ENCODE data around the gene NPBWR2. TPM values are rescaled to one million over a fixed set of nuclear protein-coding genes. Genes with fewer than 3 reads are reported as not detected.

The NPBWR2 gene
- total RNA-seq, 1 donor from 2014 or later, result not detected

GRCh38 chr20:64148581-64148980, 41.2 kb upstream of the NPBWR2 start:
- Mint-ChIP-seq H3K36me3 (ENCODE audit: unreplicated experiment) (peaks cover 7% of the 10 kb centered on the region), H3K27ac (ENCODE audit: unreplicated experiment) (no peak overlapping the region), H3K4me3 (ENCODE audit: unreplicated experiment) (no peak overlapping the region), H3K9me3 (ENCODE audit: unreplicated experiment) (peaks cover 26% of the 10 kb centered on the region), H3K27me3 (ENCODE audit: unreplicated experiment) (peaks cover 10% of the 10 kb centered on the region), H3K4me1 (ENCODE audit: low read depth, unreplicated experiment) (peaks cover 22% of the 10 kb centered on the region)
- peak; percentile 1 for DNase-seq
- TF ChIP-seq CTCF (IDR thresholded peaks at IDR 0.05; ENCODE audit: partially characterized antibody, unreplicated experiment), result no peak

GRCh38 chr20:64146936-64147477, 39.6 kb upstream of the NPBWR2 start:
- H3K9me3 Mint-ChIP-seq (ENCODE audit: unreplicated experiment), result peaks cover 27% of the 10 kb centered on the region
- peak; percentile 10 for DNase-seq
- peaks cover 9% of the 10 kb centered on the region for H3K27me3 Mint-ChIP-seq (ENCODE audit: unreplicated experiment)
- peak overlapping the region; percentile 79 for H3K27ac Mint-ChIP-seq (ENCODE audit: unreplicated experiment)
- H3K4me1 Mint-ChIP-seq (ENCODE audit: low read depth, unreplicated experiment), result peaks cover 22% of the 10 kb centered on the region
- no peak for TF ChIP-seq CTCF (IDR thresholded peaks at IDR 0.05; ENCODE audit: partially characterized antibody, unreplicated experiment)
- peaks cover 7% of the 10 kb centered on the region for H3K36me3 Mint-ChIP-seq (ENCODE audit: unreplicated experiment)
- peak overlapping the region; percentile 25 for H3K4me3 Mint-ChIP-seq (ENCODE audit: unreplicated experiment)

GRCh38 chr20:64146301-64146935, 39.1 kb upstream of the NPBWR2 start:
- Mint-ChIP-seq H3K4me1 (ENCODE audit: low read depth, unreplicated experiment) (peaks cover 20% of the 10 kb centered on the region), H3K36me3 (ENCODE audit: unreplicated experiment) (peaks cover 7% of the 10 kb centered on the region), H3K27ac (ENCODE audit: unreplicated experiment) (peak overlapping the region; percentile 83), H3K9me3 (ENCODE audit: unreplicated experiment) (peaks cover 27% of the 10 kb centered on the region), H3K4me3 (ENCODE audit: unreplicated experiment) (no peak overlapping the region), H3K27me3 (ENCODE audit: unreplicated experiment) (peaks cover 9% of the 10 kb centered on the region)
- DNase-seq, result peak; percentile 72
- TF ChIP-seq CTCF (IDR thresholded peaks at IDR 0.05; ENCODE audit: partially characterized antibody, unreplicated experiment), result no peak

GRCh38 chr20:64145458-64146300, 38.3 kb upstream of the NPBWR2 start:
- Mint-ChIP-seq H3K4me1 (ENCODE audit: low read depth, unreplicated experiment) (peaks cover 25% of the 10 kb centered on the region), H3K4me3 (ENCODE audit: unreplicated experiment) (peak overlapping the region; percentile 38), H3K27me3 (ENCODE audit: unreplicated experiment) (peaks cover 9% of the 10 kb centered on the region), H3K27ac (ENCODE audit: unreplicated experiment) (peak overlapping the region; percentile 83), H3K36me3 (ENCODE audit: unreplicated experiment) (peaks cover 7% of the 10 kb centered on the region), H3K9me3 (ENCODE audit: unreplicated experiment) (peaks cover 25% of the 10 kb centered on the region)
- TF ChIP-seq CTCF (IDR thresholded peaks at IDR 0.05; ENCODE audit: partially characterized antibody, unreplicated experiment), result peak; percentile 39
- peak; percentile 74 for DNase-seq
